HG03095 (cell line): ENCODE data around the gene HCRTR1.

ENCODE experiments used
- ATAC-seq: cut with Tn5 transposase; IDR thresholded peaks from one replicate; pipeline ENCODE4 v1.9.1; 2021; ENCODE audit warnings: moderate library complexity; ENCODE audit not compliant: unreplicated experiment

HCRTR1 gene

GRCh38 chr1:31625561-31626222, 8.2 kb downstream of the HCRTR1 start:
- ATAC-seq = no peak

GRCh38 chr1:31626223-31627207, 9.0 kb downstream of the HCRTR1 start:
- ATAC-seq = no peak

DNA sequence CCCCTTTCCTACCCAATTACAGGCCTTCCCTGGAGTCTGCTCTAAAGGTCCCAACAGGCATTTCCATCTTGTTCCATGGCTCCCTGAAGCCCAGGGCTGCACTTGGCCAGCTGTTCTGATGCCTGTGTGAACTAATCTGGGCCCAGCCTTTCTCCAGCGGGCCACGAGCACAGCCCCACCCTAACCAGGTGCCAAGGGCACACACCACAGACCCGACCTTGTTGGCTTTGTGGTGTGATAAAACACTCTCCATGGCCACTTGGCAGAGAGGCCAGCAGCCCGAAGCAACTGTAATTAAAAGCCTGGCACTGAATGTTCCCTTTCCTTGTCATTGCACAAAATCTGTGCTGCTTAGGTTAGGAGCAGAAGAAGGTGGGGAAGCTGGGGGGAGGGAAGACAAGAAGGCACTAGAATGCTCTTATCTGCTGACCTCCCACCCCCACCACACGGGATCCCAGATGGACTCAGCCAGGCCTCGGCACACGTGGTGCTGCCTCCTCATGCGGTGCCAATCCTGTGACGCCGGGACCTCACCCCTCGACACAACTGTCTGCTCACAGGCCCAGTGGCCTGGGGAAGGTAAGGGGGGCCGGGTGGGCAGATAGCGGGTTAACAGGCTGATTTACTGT, 9.9 kb downstream of the HCRTR1 start:
- no peak for ATAC-seq

- ATAC-seq = no peak
These were observed 10.6 kb downstream of the HCRTR1 start for GRCh38 chr1:31627930-31628559.

GRCh38 chr1:31628931-31629556, 11.6 kb downstream of the HCRTR1 start:
- no peak for ATAC-seq

- no peak for ATAC-seq
These were observed 15.2 kb downstream of the HCRTR1 start for GRCh38 chr1:31632649-31633048.

DNA sequence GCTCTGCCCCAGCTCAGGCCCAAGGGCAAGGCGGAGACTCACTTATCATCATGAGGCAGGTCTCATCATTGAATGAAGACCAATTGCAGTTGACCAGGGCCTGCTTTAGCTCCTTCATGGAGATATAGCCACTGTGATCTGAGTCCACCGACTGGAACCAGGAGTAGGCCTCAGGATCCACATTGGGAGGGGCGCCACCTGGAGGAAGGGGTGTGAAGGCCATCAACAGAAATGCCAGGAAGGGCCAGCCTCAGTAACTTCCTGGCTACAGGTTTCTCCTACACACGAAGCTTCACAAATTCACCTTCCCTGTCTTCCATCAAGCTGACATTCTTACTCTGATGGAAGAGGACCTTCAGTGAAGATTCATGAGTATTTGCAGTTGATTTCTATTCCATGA, 15.6 kb downstream of the HCRTR1 start:
- ATAC-seq = no peak

GRCh38 chr1:31637915-31638673, 20.6 kb downstream of the HCRTR1 start:
- ATAC-seq = no peak

DNA sequence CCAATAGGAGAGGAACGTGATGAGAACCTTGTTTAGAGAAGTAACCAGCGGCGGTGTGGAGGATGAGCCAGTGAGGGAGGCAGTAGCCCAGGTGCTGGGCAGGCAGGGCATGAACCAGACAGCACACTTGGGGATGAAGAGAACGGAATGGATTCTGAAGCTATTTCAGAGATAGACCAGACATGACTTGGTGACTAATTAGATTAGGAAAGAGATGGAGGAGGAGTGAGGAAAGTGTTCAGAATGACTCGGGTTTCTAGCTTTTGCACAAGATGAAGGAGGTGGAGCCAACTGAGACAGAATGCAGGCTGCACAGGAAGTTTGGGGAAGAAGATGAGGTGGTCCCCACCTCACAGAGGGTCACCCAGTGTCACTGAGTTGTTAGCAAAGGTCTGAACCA, 22.1 kb downstream of the HCRTR1 start:
- no peak for ATAC-seq

DNA sequence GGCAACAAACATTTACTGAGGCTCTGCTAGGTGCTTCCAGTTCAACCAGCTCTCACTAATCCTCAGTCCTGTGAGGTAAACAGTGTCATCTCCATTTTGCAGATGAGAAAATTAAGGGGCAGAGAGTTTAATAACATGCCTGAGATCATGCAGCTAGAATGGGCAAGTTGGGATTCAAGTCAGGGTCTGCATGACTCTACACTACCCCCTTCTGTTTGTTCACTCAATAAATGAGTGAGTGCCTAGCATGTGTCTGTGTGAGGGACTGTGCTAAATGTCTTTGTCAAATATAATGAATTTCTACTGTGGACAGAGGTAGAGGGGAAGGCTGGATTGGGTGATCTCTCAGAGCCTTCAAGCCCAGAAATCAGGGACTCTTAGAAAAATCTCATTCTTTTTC, 22.7 kb downstream of the HCRTR1 start:
- ATAC-seq = no peak

DNA sequence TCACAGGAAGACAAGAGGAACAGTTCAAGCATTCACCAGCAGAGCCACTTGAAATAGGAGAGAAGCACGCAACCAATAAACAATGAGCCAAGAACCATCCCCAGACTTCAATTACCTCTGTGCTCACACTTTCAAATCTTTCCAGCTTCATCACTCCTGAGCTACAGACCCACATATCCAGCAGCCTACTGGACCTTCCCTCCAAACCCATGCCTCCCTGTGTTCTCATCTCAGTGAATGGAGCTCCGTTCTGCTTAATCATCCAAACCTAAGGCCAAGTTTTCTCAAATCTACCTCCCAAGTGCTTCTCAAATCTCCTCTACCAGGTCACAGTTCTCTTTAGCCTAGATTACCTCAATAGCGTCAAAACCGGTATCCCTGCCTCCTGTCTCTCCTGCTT, 23.5 kb downstream of the HCRTR1 start:
- ATAC-seq = no peak

- no peak for ATAC-seq
These were observed 24.9 kb downstream of the HCRTR1 start for GRCh38 chr1:31642366-31642765.

DNA sequence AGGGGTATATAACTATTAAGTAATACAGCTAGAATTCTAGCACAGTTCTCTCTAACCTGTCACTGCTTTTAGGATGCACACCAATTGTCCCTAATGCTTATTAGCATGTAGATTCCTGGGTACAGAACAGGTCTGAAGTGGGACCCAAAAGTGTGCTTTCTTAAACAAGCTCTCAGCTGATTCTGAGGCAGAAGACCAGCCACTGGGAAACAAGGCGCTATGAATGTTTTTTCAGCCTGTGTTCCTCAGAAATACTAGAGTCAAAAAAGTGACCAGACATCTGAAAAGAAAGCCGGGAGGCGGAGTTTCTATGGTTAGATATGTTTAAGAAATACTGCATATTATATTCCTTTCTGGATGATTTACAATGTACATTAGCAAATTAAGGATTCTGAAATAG, 25.4 kb downstream of the HCRTR1 start:
- no peak for ATAC-seq

DNA sequence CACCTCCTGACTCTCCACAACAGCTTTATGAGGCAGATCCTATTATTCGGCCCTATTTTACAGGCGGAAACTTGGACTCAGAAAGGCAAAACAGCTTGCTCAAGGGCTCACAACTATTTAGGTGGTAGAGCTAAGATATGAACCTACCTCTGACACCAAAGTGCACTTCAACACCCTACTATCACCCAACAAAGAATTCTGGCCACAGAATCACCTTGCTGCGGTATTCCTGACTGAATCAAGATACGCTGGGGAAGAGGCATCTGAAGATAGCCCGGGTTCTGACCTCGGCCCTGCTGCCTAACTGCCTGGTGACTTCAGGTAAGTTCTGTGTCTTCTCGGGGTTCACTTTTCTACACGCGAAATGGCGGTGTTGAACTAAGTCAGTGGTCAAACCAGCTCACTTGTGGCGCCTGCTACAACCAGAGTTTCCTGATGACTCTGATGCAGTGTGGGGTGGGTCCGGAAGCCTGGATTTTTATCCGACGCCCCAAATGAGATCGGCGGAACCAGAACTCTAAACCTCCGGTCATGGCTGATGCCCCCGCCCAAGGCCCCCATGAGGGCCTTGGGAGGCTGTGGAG, 26.6 kb downstream of the HCRTR1 start:
- no peak for ATAC-seq

- peak; percentile 78 for ATAC-seq
These were observed 27.2 kb downstream of the HCRTR1 start, which contains the start of gene PEF1 for GRCh38 chr1:31644560-31645273. Gene PEF1, minus strand, starts transcription at chr1:31644876. Its CDS starts 12 bp downstream, at chr1:31644864.

- ATAC-seq = no peak
These were observed 27.7 kb downstream of the HCRTR1 start for GRCh38 chr1:31645274-31645568.

- ATAC-seq = no peak
These were observed 28.9 kb downstream of the HCRTR1 start for GRCh38 chr1:31646259-31646960.

DNA sequence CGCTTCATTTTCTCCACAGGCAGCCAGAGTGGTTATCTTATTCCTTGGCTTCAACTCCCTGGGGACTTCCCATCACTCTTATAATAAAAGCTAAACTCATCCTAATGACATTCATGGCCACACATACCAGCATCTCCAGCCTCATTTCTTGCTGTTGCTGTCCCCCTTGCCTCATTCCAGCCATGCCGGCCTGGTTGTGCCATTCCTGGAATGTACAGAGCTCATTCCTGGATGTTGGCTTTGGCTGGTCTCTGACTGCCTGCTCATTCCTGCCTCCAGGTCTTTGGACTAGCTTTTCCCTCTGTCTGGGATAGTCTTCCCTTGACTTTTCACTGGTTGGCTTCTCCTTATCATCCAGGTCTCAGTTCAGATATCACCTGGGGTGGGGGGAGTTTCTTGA, 29.6 kb downstream of the HCRTR1 start:
- ATAC-seq = no peak

GRCh38 chr1:31648190-31648589, 30.7 kb downstream of the HCRTR1 start:
- no peak for ATAC-seq
